Breast epithelium (tissue), 4 donors: ENCODE measurements around the gene TMPRSS9. TPM values are rescaled to one million over a fixed set of nuclear protein-coding genes. Genes with fewer than 3 reads are reported as not detected.

Source experiments
- DNase-seq, 2 donors: peaks; one replicate each; pipeline ENCODE4 v3.0.0-alpha.2; 2019; ENCODE audit warnings: low spot score in 2 of 2
- H3K27ac ChIP-seq, 2 donors: fragments of 200-600 bp; sonication (generic) in 1 of 2; one replicate each; pipeline ENCODE4 v1.5.1; 2016 to 2019; ENCODE audit warnings: mild to moderate bottlenecking in 1 of 2
- H3K27me3 ChIP-seq, 2 donors: fragments of 200-600 bp; sonication (generic) in 1 of 2; one replicate each; pipeline versions ENCODE4 v1.5.1 to v1.6.0; 2017 to 2019; ENCODE audit warnings: control low read depth in 1 of 2, mild to moderate bottlenecking in 1 of 2
- H3K36me3 ChIP-seq: fragments of 200-600 bp; one replicate; pipeline ENCODE4 v1.5.1; 2019
- H3K4me1 ChIP-seq, 2 donors: fragments of 200-600 bp; sonication (generic); one replicate each; pipeline ENCODE4 v1.5.1; 2016 to 2019; ENCODE audit warnings: control low read depth in 1 of 2
- H3K4me3 ChIP-seq, 3 donors: fragments of 200-600 bp; sonication (generic); 1 replicate in 2 of 3; 2 replicates in 1 of 3; pipeline ENCODE4 v1.5.1; 2016 to 2019; ENCODE audit warnings: mild to moderate bottlenecking in 3 of 3, moderate library complexity in 2 of 3
- H3K9me3 ChIP-seq, 2 donors: fragments of 200-600 bp; sonication (generic) in 1 of 2; one replicate each; pipeline ENCODE4 v1.5.1; 2016 to 2019; ENCODE audit warnings: control low read depth in 1 of 2
- CTCF ChIP-seq, 3 donors: fragments of 450-650 bp; IDR thresholded peaks; one replicate each; pipeline ENCODE4 v1.5.1; 2016 to 2017; ENCODE audit warnings: antibody characterized with exemption in 3 of 3, mild to moderate bottlenecking in 3 of 3, moderate library complexity in 3 of 3
- POLR2A ChIP-seq: fragments of 450-650 bp; IDR thresholded peaks from one replicate; pipeline ENCODE4 v1.6.1; 2016; ENCODE audit warnings: antibody characterized with exemption, mild to moderate bottlenecking, moderate library complexity
- POLR2AphosphoS5 ChIP-seq, 3 donors: sonication (generic); formaldehyde crosslinking; IDR thresholded peaks; one replicate each; pipeline ENCODE4 v1.6.1; 2017; ENCODE audit warnings: antibody characterized with exemption in 3 of 3
- intact Hi-C: fragments of 100-400 bp; cut with DNase I; formaldehyde crosslinking; loops from one replicate; pipeline ENCODE4 v1.15.1; 2023; ENCODE audit warnings: low total_unique reads
- total RNA-seq, 3 donors: library from RNA; depleted of rRNA; stranded (reverse); fragments of >200 nt; gene quantifications; one replicate each; pipeline ENCODE4 v1.1.0, GENCODE V29; 2016

Gene TMPRSS9
- total RNA-seq, 3 donors from 2014 or later: under 0.01 TPM; not detected in 2

- Histone ChIP-seq H3K4me1 (peaks cover 3 to 7% of the 10 kb centered on the region in 2 donors), H3K36me3 (no peaks in the 10 kb centered on the region), H3K9me3 (no peaks in the 10 kb centered on the region), H3K27me3 (no peaks in the 10 kb centered on the region), H3K4me3 (no peak overlapping the region), H3K27ac (no peak overlapping the region)
- intact Hi-C loops: no loop called here
- no peak for DNase-seq
- TF ChIP-seq CTCF (IDR thresholded peaks at IDR 0.05) (no peak), POLR2A (no peak), POLR2AphosphoS5 (IDR thresholded peaks at IDR 0.05) (no peak)
Measured at GRCh38 chr19:2334986-2335846, 24.8 kb upstream of the TMPRSS9 start.

GRCh38 chr19:2335848-2336247, 24.2 kb upstream of the TMPRSS9 start:
- intact Hi-C loops: no loop called here
- TF ChIP-seq CTCF (IDR thresholded peaks at IDR 0.05) (no peak), POLR2AphosphoS5 (IDR thresholded peaks at IDR 0.05) (no peak), POLR2A (no peak)
- Histone ChIP-seq H3K9me3 (no peaks in the 10 kb centered on the region), H3K4me1 (peaks cover 3 to 7% of the 10 kb centered on the region in 2 donors), H3K27ac (no peak overlapping the region), H3K36me3 (no peaks in the 10 kb centered on the region), H3K27me3 (no peaks in the 10 kb centered on the region), H3K4me3 (no peak overlapping the region)
- no peak for DNase-seq

- intact Hi-C loops: no loop called here
- Histone ChIP-seq H3K27me3 (no peaks in the 10 kb centered on the region), H3K4me1 (peaks cover 3 to 7% of the 10 kb centered on the region in 2 donors), H3K27ac (no peak overlapping the region), H3K36me3 (no peaks in the 10 kb centered on the region), H3K4me3 (no peak overlapping the region), H3K9me3 (no peaks in the 10 kb centered on the region)
- DNase-seq: no peak
- no peak for TF ChIP-seq CTCF (IDR thresholded peaks at IDR 0.05)
- TF ChIP-seq POLR2AphosphoS5 (IDR thresholded peaks at IDR 0.05): no peak
- no peak for TF ChIP-seq POLR2A
Measured at GRCh38 chr19:2336528-2337328, 23.3 kb upstream of the TMPRSS9 start.

- no peaks in the 10 kb centered on the region for H3K36me3 ChIP-seq
- H3K4me1 ChIP-seq: peaks cover 3% of the 10 kb centered on the region in 2 donors
- H3K9me3 ChIP-seq: no peaks in the 10 kb centered on the region
- H3K27me3 ChIP-seq: no peaks in the 10 kb centered on the region
- no peak for DNase-seq
- intact Hi-C loops: no loop called here
- no peak overlapping the region for H3K4me3 ChIP-seq
- no peak for TF ChIP-seq POLR2A
- TF ChIP-seq CTCF (IDR thresholded peaks at IDR 0.05): peak in 1 of 3 donors; percentile 10
- H3K27ac ChIP-seq: no peak overlapping the region
Measured at GRCh38 chr19:2337329-2337707, 22.7 kb upstream of the TMPRSS9 start.
